IPS-15b (cell line): Measurements from ENCODE around the gene MRPL23.

Source experiments
- H3K27me3 ChIP-seq: one replicate; pipeline ENCODE4 v1.6.1; 2013; ENCODE audit warnings: low read length; ENCODE audit not compliant: control insufficient read depth, insufficient read depth
- H3K36me3 ChIP-seq: one replicate; pipeline ENCODE4 v1.6.1; 2013; ENCODE audit warnings: low read length; ENCODE audit not compliant: control insufficient read depth, insufficient read depth
- H3K4me1 ChIP-seq: one replicate; pipeline ENCODE4 v1.6.1; 2013; ENCODE audit warnings: mild to moderate bottlenecking, low read length; ENCODE audit not compliant: control insufficient read depth, insufficient read depth
- H3K4me3 ChIP-seq: one replicate; pipeline ENCODE4 v1.5.1; 2013; ENCODE audit warnings: low read depth, low read length
- H3K9ac ChIP-seq: one replicate; pipeline ENCODE4 v1.6.1; 2013; ENCODE audit warnings: low read depth, mild to moderate bottlenecking, low read length
- H3K9me3 ChIP-seq: one replicate; pipeline ENCODE4 v1.6.1; 2013; ENCODE audit warnings: mild to moderate bottlenecking, low read length; ENCODE audit not compliant: control insufficient read depth, insufficient read depth

MRPL23 gene

GRCh38 chr11:1953489-1954266, 6.5 kb downstream of the MRPL23 start:
- Histone ChIP-seq H3K36me3 (no peaks in the 10 kb centered on the region), H3K9ac (no peak overlapping the region), H3K4me3 (no peak overlapping the region), H3K4me1 (no peaks in the 10 kb centered on the region), H3K9me3 (no peaks in the 10 kb centered on the region), H3K27me3 (no peaks in the 10 kb centered on the region)

DNA sequence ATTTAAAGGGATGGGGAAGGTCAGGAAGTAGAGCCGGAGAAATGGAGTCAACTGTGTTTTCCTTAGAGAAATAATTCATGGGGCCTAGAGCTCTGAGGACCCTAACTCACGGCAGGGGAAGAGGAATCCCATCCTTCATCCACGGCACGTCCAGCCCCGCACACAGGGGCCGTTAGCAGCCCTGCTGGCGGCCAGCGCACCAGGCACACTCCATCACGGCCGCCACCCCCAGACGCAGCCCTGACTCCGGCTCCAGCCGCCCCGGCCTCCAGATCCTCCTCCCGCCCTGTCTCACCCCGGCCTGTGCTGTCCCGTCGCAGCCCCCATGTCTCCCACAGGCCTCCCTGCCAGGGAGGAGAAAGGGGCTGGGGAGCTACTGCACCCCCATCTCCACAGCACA, 11.2 kb downstream of the MRPL23 start:
- Histone ChIP-seq H3K4me3 (no peak overlapping the region), H3K27me3 (no peaks in the 10 kb centered on the region), H3K9ac (no peak overlapping the region), H3K4me1 (no peaks in the 10 kb centered on the region), H3K36me3 (no peaks in the 10 kb centered on the region), H3K9me3 (no peaks in the 10 kb centered on the region)

DNA sequence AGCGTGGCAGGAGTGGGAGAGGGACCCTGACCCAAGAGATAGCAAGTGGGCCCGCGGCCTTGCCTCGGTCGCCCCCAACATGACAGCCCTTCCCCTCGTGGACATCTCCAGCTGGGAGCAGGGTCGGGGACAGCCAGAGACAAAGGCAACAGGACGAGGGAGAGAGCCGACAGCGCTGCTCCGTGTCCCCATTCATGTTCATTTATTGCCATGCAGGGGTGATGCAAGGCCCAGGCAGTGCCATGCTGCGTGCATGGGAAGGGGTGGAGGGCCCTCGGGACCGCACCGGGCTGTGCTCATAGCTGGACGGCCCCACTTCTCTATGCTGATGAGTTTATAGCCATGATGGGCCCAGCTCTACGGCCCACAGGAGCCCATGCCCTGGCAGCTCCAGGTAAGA, 12.7 kb downstream of the MRPL23 start:
- Histone ChIP-seq H3K36me3 (no peaks in the 10 kb centered on the region), H3K4me3 (no peak overlapping the region), H3K9ac (no peak overlapping the region), H3K4me1 (no peaks in the 10 kb centered on the region), H3K27me3 (no peaks in the 10 kb centered on the region), H3K9me3 (no peaks in the 10 kb centered on the region)

DNA sequence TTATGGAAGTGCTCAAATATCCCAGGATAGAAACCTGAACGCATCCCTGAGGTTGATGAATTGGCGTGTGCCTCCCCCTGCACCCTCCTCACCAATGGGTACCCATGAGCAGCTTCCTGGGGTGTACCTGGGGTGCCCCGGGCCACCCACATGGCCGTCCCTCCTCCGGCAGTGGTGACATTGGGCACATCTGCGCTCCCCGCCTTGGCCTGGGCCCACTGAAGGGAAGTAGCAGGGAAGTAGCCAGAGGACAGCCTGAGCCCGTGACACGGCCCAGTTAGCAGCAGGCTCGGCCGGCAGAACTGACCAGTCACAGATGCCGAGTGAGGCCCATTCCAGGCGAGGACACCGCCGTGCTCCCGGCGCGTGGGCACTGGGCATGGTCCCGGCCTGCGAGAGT, 16.7 kb downstream of the MRPL23 start:
- Histone ChIP-seq H3K27me3 (no peaks in the 10 kb centered on the region), H3K9me3 (no peaks in the 10 kb centered on the region), H3K4me1 (no peaks in the 10 kb centered on the region), H3K4me3 (no peak overlapping the region), H3K9ac (no peak overlapping the region), H3K36me3 (no peaks in the 10 kb centered on the region)

DNA sequence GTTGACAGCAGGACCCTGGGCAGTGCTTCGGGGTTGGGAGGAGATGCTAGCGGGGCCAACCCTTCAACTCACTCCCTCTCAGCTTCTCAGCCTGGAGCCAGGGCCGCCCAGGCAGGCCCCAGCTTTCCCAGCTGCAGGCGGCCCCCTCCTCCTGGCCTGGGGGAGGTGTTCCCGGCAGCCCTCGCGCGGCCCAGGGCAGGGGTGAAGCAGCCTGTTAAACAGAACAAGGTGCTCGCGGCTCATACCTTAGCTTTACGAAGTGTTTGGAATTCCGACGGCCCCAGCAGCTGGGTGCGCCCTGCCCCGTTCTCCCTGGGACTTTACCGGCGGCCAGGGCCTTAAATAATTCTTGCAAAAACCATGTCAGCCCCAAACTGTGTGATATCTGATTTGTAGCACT, 17.2 kb downstream of the MRPL23 start:
- H3K9me3 ChIP-seq: no peaks in the 10 kb centered on the region
- no peak overlapping the region for H3K9ac ChIP-seq
- no peaks in the 10 kb centered on the region for H3K4me1 ChIP-seq
- H3K4me3 ChIP-seq: no peak overlapping the region
- H3K36me3 ChIP-seq: no peaks in the 10 kb centered on the region
- H3K27me3 ChIP-seq: no peaks in the 10 kb centered on the region

GRCh38 chr11:1964955-1965354, 17.8 kb downstream of the MRPL23 start:
- H3K9me3 ChIP-seq: no peaks in the 10 kb centered on the region
- no peak overlapping the region for H3K9ac ChIP-seq
- H3K36me3 ChIP-seq: no peaks in the 10 kb centered on the region

DNA sequence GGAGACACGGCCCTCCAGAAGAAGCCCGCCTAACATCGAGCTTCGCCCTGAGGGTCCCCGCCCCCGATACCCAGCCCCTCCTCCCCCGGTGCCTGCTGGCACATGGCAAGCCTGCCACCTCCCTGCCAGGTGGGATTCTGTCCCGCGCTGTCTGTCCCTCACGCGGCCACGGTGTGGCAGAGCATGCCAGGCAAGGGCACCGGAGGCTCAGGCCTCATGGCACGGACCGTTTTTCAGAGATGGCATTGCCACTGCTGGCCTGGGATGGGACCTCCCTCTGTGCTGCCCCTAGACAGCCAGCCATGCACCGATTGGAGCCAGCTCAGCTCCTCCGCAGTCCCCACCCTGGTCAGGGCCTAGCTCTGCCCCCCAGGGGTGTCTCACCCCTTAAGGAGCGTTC, 19.4 kb downstream of the MRPL23 start:
- no peak overlapping the region for H3K4me3 ChIP-seq
- H3K9me3 ChIP-seq: no peaks in the 10 kb centered on the region
- no peaks in the 10 kb centered on the region for H3K36me3 ChIP-seq
- H3K9ac ChIP-seq: no peak overlapping the region
- H3K27me3 ChIP-seq: no peaks in the 10 kb centered on the region
- no peaks in the 10 kb centered on the region for H3K4me1 ChIP-seq

More at GRCh38 chr11:1964955-1965354, 17.8 kb downstream of the MRPL23 start:
- Histone ChIP-seq H3K27me3 (no peaks in the 10 kb centered on the region), H3K4me3 (no peak overlapping the region), H3K4me1 (no peaks in the 10 kb centered on the region)

GRCh38 chr11:1967641-1968225, 20.6 kb downstream of the MRPL23 start:
- Histone ChIP-seq H3K9ac (no peak overlapping the region), H3K27me3 (no peaks in the 10 kb centered on the region), H3K9me3 (no peaks in the 10 kb centered on the region), H3K36me3 (no peaks in the 10 kb centered on the region), H3K4me1 (no peaks in the 10 kb centered on the region), H3K4me3 (no peak overlapping the region)

- no peaks in the 10 kb centered on the region for H3K4me1 ChIP-seq
- H3K9ac ChIP-seq: no peak overlapping the region
- H3K27me3 ChIP-seq: no peaks in the 10 kb centered on the region
- H3K9me3 ChIP-seq: no peaks in the 10 kb centered on the region
- H3K36me3 ChIP-seq: no peaks in the 10 kb centered on the region
- no peak overlapping the region for H3K4me3 ChIP-seq
These were observed 21.4 kb downstream of the MRPL23 start for GRCh38 chr11:1968454-1969002.

DNA sequence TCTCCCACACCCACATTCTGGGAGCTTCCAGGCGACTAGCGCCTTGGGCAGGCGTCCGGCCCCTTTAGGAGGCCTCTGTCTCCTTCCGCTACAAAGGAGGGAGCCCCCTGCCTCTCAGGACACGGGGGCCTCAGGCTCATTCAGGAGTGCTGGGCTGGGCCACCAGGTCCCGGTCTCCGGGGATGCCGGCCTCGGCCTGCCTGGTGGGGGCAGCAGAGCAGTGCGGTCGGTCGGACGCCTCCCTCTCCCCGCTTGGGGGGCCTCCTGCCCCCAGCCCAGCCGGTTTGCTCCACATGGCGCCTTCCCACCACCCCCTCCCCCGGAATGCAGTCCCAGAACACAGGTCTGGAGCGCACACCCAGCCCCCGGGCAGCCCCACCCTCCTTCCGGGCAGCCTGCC, 21.9 kb downstream of the MRPL23 start:
- H3K9ac ChIP-seq: no peak overlapping the region
- no peaks in the 10 kb centered on the region for H3K4me1 ChIP-seq
- no peaks in the 10 kb centered on the region for H3K36me3 ChIP-seq
- no peaks in the 10 kb centered on the region for H3K9me3 ChIP-seq
- no peak overlapping the region for H3K4me3 ChIP-seq
- no peaks in the 10 kb centered on the region for H3K27me3 ChIP-seq

- no peaks in the 10 kb centered on the region for H3K36me3 ChIP-seq
- H3K4me3 ChIP-seq: no peak overlapping the region
- H3K9ac ChIP-seq: no peak overlapping the region
- H3K27me3 ChIP-seq: no peaks in the 10 kb centered on the region
- no peaks in the 10 kb centered on the region for H3K9me3 ChIP-seq
- H3K4me1 ChIP-seq: no peaks in the 10 kb centered on the region
These were observed 22.6 kb downstream of the MRPL23 start for GRCh38 chr11:1969776-1970175.

- H3K4me1 ChIP-seq: no peaks in the 10 kb centered on the region
- H3K9me3 ChIP-seq: no peaks in the 10 kb centered on the region
These were observed 23.8 kb downstream of the MRPL23 start for GRCh38 chr11:1970956-1971355.

More at GRCh38 chr11:1970956-1971355, 23.8 kb downstream of the MRPL23 start:
- Histone ChIP-seq H3K27me3 (no peaks in the 10 kb centered on the region), H3K36me3 (no peaks in the 10 kb centered on the region), H3K4me3 (no peak overlapping the region), H3K9ac (no peak overlapping the region)
